IMR-90 (cell line): ENCODE data around the gene PIAS1. TPM values are rescaled to one million over a fixed set of nuclear protein-coding genes. Genes with fewer than 3 reads are reported as not detected.

Source experiments
- ATAC-seq: fragments of 200-7000 bp; cut with Tn5 transposase; 2 replicates; pipeline ENCODE4 v1.9.1; 2020; ENCODE audit warnings: low read depth, mild to moderate bottlenecking, moderate library complexity
- BruUV-seq: library from RNA; stranded (reverse); fragments of 400-500 nt; replicated peaks from 2 replicates; lab custom pipeline; 2021; lab: Mats Ljungman, UMichigan
- CTCF ChIA-PET: fragments of 300-600 bp; formaldehyde crosslinking; extraction: SDS; loops from one replicate; lab custom pipeline; 2021; ENCODE audit warnings: antibody characterized with exemption; lab: Yijun Ruan, JAX
- POLR2A ChIA-PET: fragments of 300-600 bp; sonication (Branson Sonifier 250); formaldehyde crosslinking; loops from one replicate; lab custom pipeline; 2022; ENCODE audit warnings: antibody characterized with exemption; ENCODE audit not compliant: unreplicated experiment; lab: Charles Lee
- DNase-seq: peaks from one replicate; pipeline ENCODE4 v3.0.0; 2013
- H2AFZ ChIP-seq: replicated peaks from 2 replicates; pipeline ENCODE3; 2013; ENCODE audit warnings: low read length, mild to moderate bottlenecking; ENCODE audit not compliant: poor library complexity
- H2AK5ac ChIP-seq: 2 replicates; pipeline ENCODE4 v1.6.1; 2013; ENCODE audit warnings: low read depth, low read length, inconsistent platforms
- H2AK9ac ChIP-seq: replicated peaks from 2 replicates; pipeline ENCODE3; 2013; ENCODE audit warnings: mild to moderate bottlenecking, low read depth, low read length, moderate library complexity; ENCODE audit not compliant: poor library complexity
- H2BK120ac ChIP-seq: 2 replicates; pipeline ENCODE4 v1.6.1; 2013; ENCODE audit warnings: low read depth, low read length, inconsistent platforms
- H2BK15ac ChIP-seq: 3 replicates; pipeline ENCODE4 v1.6.1; 2013; ENCODE audit warnings: low read depth, low read length, inconsistent platforms
- H2BK20ac ChIP-seq: 2 replicates; pipeline ENCODE4 v1.6.1; 2013; ENCODE audit warnings: low read depth, mild to moderate bottlenecking, inconsistent platforms, low read length, moderate library complexity
- H2BK5ac ChIP-seq: 2 replicates; pipeline ENCODE4 v1.6.1; 2013; ENCODE audit warnings: mild to moderate bottlenecking, low read depth, low read length, inconsistent platforms; ENCODE audit not compliant: poor library complexity, severe bottlenecking
- H3K14ac ChIP-seq: replicated peaks from 2 replicates; pipeline ENCODE4 v1.6.1; 2013; ENCODE audit warnings: low read depth, low read length, inconsistent platforms
- H3K18ac ChIP-seq: 2 replicates; pipeline ENCODE4 v1.6.1; 2013; ENCODE audit warnings: low read depth, low read length, control low read depth
- H3K23ac ChIP-seq: 2 replicates; pipeline ENCODE4 v1.6.1; 2013; ENCODE audit warnings: low read depth, low read length, inconsistent platforms
- H3K27ac ChIP-seq: 2 replicates; pipeline ENCODE4 v1.5.1; 2013; ENCODE audit warnings: mild to moderate bottlenecking, control low read depth, low read length; ENCODE audit not compliant: insufficient read depth
- H3K27me3 ChIP-seq: 2 replicates; pipeline ENCODE4 v1.6.1; 2013; ENCODE audit warnings: low read length; ENCODE audit not compliant: control insufficient read depth, insufficient read depth
- H3K36me3 ChIP-seq: 2 replicates; pipeline ENCODE4 v1.6.1; 2013; ENCODE audit warnings: low read length, mixed read lengths; ENCODE audit not compliant: control insufficient read depth, insufficient read depth
- H3K4ac ChIP-seq: 2 replicates; pipeline ENCODE4 v1.6.1; 2013; ENCODE audit warnings: low read depth, low read length, inconsistent platforms
- H3K4me1 ChIP-seq: 2 replicates; pipeline ENCODE4 v1.6.1; 2013; ENCODE audit warnings: low read length, mixed read lengths; ENCODE audit not compliant: control insufficient read depth, insufficient read depth
- H3K4me2 ChIP-seq: 2 replicates; pipeline ENCODE4 v1.6.1; 2013; ENCODE audit warnings: low read depth, mild to moderate bottlenecking, control low read depth, low read length, moderate library complexity
- H3K4me3 ChIP-seq: 2 replicates; pipeline ENCODE4 v1.5.1; 2013; ENCODE audit warnings: low read depth, mild to moderate bottlenecking, control low read depth, low read length, moderate library complexity; ENCODE audit not compliant: insufficient read depth
- H3K56ac ChIP-seq: 2 replicates; pipeline ENCODE4 v1.6.1; 2013; ENCODE audit warnings: low read length, inconsistent platforms; ENCODE audit not compliant: insufficient read depth; ENCODE audit errors: extremely low read depth
- H3K79me1 ChIP-seq, 2 experiments: 2 replicates each; pipeline ENCODE4 v1.6.1; 2013; ENCODE audit warnings: low read length in 2 of 2, inconsistent platforms in 1 of 2, low read depth in 1 of 2
- H3K9ac ChIP-seq: 2 replicates; pipeline ENCODE4 v1.6.1; 2013; ENCODE audit warnings: low read depth, low read length, control low read depth
- H3K9me1 ChIP-seq: 2 replicates; pipeline ENCODE4 v1.6.1; 2013; ENCODE audit warnings: low read length, inconsistent platforms; ENCODE audit not compliant: insufficient read depth
- H3K9me3 ChIP-seq: 2 replicates; pipeline ENCODE4 v1.6.1; 2013; ENCODE audit warnings: low read length; ENCODE audit not compliant: control insufficient read depth, insufficient read depth
- H4K20me1 ChIP-seq: 2 replicates; pipeline ENCODE4 v1.6.1; 2013; ENCODE audit warnings: low read length, inconsistent platforms; ENCODE audit not compliant: insufficient read depth
- H4K5ac ChIP-seq: 2 replicates; pipeline ENCODE4 v1.6.1; 2013; ENCODE audit warnings: mild to moderate bottlenecking, low read depth, low read length, control low read depth
- H4K8ac ChIP-seq, 2 experiments: 2 replicates each; pipeline ENCODE4 v1.6.1; 2013; ENCODE audit warnings: low read depth in 2 of 2, low read length in 2 of 2, control low read depth in 1 of 2, inconsistent platforms in 1 of 2
- H4K91ac ChIP-seq: 2 replicates; pipeline ENCODE4 v1.6.1; 2013; ENCODE audit warnings: low read depth, low read length, inconsistent platforms; ENCODE audit not compliant: insufficient read depth
- BHLHE40 ChIP-seq: fragments of 150-350 bp; IDR thresholded peaks from 2 replicates; pipeline ENCODE4 v1.6.1; 2016; ENCODE audit warnings: mild to moderate bottlenecking, low read depth, low read length
- CTCF ChIP-seq: conservative IDR thresholded peaks from 2 replicates; pipeline ENCODE4 v1.5.1; 2012; ENCODE audit warnings: mild to moderate bottlenecking, low read depth, low read length, improper control_type of control experiment
- MXI1 ChIP-seq: IDR thresholded peaks from 2 replicates; pipeline ENCODE4 v1.6.1; 2012; ENCODE audit warnings: low read depth, mild to moderate bottlenecking, low read length, moderate library complexity, borderline replicate concordance
- POLR2A ChIP-seq: IDR thresholded peaks from 2 replicates; pipeline ENCODE4 v1.6.1; 2012; ENCODE audit warnings: mild to moderate bottlenecking, low read depth, low read length
- RAD21 ChIP-seq: IDR thresholded peaks from 2 replicates; pipeline ENCODE4 v1.6.1; 2012; ENCODE audit warnings: low read length, improper control_type of control experiment
- RCOR1 ChIP-seq: IDR thresholded peaks from 2 replicates; pipeline ENCODE4 v1.6.1; 2012; ENCODE audit warnings: mild to moderate bottlenecking, low read length, improper control_type of control experiment; ENCODE audit not compliant: insufficient replicate concordance
- RFX5 ChIP-seq: IDR thresholded peaks from 2 replicates; pipeline ENCODE4 v1.8.0; 2012; ENCODE audit warnings: low read depth, mild to moderate bottlenecking, low read length, moderate library complexity
- SMC3 ChIP-seq: fragments of 150-350 bp; IDR thresholded peaks from 2 replicates; pipeline ENCODE4 v1.6.1; 2016; ENCODE audit warnings: low read depth, mild to moderate bottlenecking, antibody characterized with exemption, low read length, moderate library complexity
- WGBS, 2 experiments: methylation state at CpG; one replicate each; pipeline versions ENCODE4 v1.1.5 to v1.1.7; 2013; ENCODE audit warnings: missing lambda C conversion rate in 2 of 2; ENCODE audit not compliant: insufficient read length in 1 of 2; ENCODE audit errors: extremely low coverage in 2 of 2; 5-methylcytosine and 5-hydroxymethylcytosine counted together
- dilution Hi-C: fragments of 300-500 bp; cut with HindIII; formaldehyde crosslinking; loops from one replicate; pipeline ENCODE4 v1.14.3; 2018; ENCODE audit warnings: low sequenced_read_pairs; ENCODE audit not compliant: unreplicated experiment
- in situ Hi-C: fragments of 300-500 bp; cut with MboI; formaldehyde crosslinking; loops from 3 replicates; pipeline ENCODE4 v1.14.3; 2019; ENCODE audit warnings: low sequenced_read_pairs, inconsistent platforms, mixed read lengths
- intact Hi-C: fragments of 100-400 bp; cut with micrococcal nuclease; formaldehyde crosslinking; loops from 2 replicates; pipeline ENCODE4 v1.10.0; 2022
- polyA plus RNA-seq, 3 experiments: library from polyadenylated mRNA; depleted of rRNA; stranded (reverse); fragments of >200 nt; gene quantifications; 2 replicates each; pipeline ENCODE4 v1.2.3, GENCODE V29; 2012; ENCODE audit warnings: low replicate concordance in 1 of 3
- total RNA-seq: library from RNA; depleted of rRNA; stranded (reverse); fragments of >200 nt; gene quantifications from 2 replicates; pipeline ENCODE4 v1.2.3, GENCODE V29; 2012
- TF ChIP-seq, protein P1 (sequence below): fragments of 150-350 bp; IDR thresholded peaks from 2 replicates; pipeline ENCODE4 v1.6.1; 2017; ENCODE audit warnings: mild to moderate bottlenecking, antibody characterized with exemption, low read length, low read depth

PIAS1 gene
- total and polyA plus RNA-seq, 2 of the 4 experiments (the other 2 are of a cell fraction) = 20.0 to 63.6 TPM

DNA sequence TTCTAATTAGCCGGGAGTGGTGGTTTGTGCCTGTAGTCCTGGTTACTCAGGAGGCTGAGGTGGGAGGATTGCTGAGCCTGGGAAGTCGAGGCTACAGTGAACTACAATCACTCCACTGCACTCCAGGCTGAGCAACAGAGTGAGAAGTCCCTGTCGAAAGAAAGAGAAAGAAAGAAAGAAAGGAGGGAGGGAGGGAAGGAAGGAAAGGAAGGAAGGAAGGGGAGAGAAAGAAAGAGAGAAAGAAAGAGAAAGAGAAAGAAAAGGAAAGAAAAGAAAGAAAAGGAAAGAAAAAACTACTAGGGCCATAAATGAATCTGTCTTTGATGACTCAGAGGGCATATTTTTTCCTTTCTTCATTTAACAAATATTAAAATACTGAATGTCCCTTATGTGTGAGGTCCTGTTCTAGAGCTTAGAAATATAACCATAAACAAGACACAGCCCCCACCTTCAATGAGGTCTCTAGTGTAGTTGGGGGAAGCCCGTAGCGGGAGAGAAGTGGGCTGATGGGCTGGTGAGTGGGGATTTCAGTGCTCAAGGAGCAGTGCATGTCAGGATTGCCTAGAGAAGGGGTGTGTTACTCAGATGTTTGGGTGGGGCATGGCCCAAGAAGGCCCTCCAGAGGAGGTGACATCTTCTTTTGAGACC is 35.2 kb upstream of the PIAS1 start:
- dilution Hi-C loops = no loop called here
- no peaks in the 10 kb centered on the region for H3K9me3 ChIP-seq
- no peak overlapping the region for H3K23ac ChIP-seq
- no peak overlapping the region for H3K9ac ChIP-seq
- H2BK20ac ChIP-seq = no peak overlapping the region
- ChIA-PET CTCF (interaction anchor here (0.8 kb wide), 1 partner anchor 13 kb away, joined by 3 read pairs; no protein-coding TSS in a partner anchor), POLR2A (no interaction called here)
- no peaks in the 10 kb centered on the region for H3K9me1 ChIP-seq
- no peak overlapping the region for H3K14ac ChIP-seq
- intact Hi-C loops = no loop called here
- no peak overlapping the region for H4K91ac ChIP-seq
- no peak overlapping the region for H3K4me2 ChIP-seq
- no peaks in the 10 kb centered on the region for H4K20me1 ChIP-seq
- in situ Hi-C loops = no loop called here
- H2AFZ ChIP-seq = no peak overlapping the region
- H2BK15ac ChIP-seq = no peak overlapping the region
- no peak overlapping the region for H2AK9ac ChIP-seq
- H4K5ac ChIP-seq = no peak overlapping the region
- no peak overlapping the region for H3K56ac ChIP-seq
- no peak overlapping the region for H2BK120ac ChIP-seq
- H2BK5ac ChIP-seq = no peak overlapping the region
- H3K18ac ChIP-seq = no peak overlapping the region
- no peak overlapping the region for H3K4me3 ChIP-seq
- no peak overlapping the region for H4K8ac ChIP-seq
- H3K36me3 ChIP-seq = no peaks in the 10 kb centered on the region
- no CpG with 5 or more reads among the region's 5 CpGs for WGBS, 2 experiments
- ATAC-seq = no peak
- no peaks in the 10 kb centered on the region for H3K4me1 ChIP-seq
- H2AK5ac ChIP-seq = no peak overlapping the region
- H3K79me1 ChIP-seq = no peaks in the 10 kb centered on the region
- H3K27me3 ChIP-seq = peaks cover 8% of the 10 kb centered on the region
- TF ChIP-seq RAD21 = no peak
- TF ChIP-seq RCOR1 = no peak
- TF ChIP-seq RFX5 = no peak
- TF ChIP-seq, protein P1, sequence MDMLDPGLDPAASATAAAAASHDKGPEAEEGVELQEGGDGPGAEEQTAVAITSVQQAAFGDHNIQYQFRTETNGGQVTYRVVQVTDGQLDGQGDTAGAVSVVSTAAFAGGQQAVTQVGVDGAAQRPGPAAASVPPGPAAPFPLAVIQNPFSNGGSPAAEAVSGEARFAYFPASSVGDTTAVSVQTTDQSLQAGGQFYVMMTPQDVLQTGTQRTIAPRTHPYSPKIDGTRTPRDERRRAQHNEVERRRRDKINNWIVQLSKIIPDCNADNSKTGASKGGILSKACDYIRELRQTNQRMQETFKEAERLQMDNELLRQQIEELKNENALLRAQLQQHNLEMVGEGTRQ = no peak
- no peak for TF ChIP-seq MXI1
- no peak for TF ChIP-seq CTCF
- TF ChIP-seq BHLHE40 = no peak
- no peak for TF ChIP-seq POLR2A
- no peak for TF ChIP-seq SMC3
- no peak for DNase-seq
- no peak overlapping the region for H3K4ac ChIP-seq
- BruUV-seq = no TSS peak
- H3K27ac ChIP-seq = no peak overlapping the region
